SU-DHL-6 (cell line): Measurements from ENCODE around the gene MPHOSPH8.

Experiments used
- EZH2phosphoT487 ChIP-seq: fragments of 200-600 bp; sonication (generic), shearing (Covaris generic); conservative IDR thresholded peaks from 2 replicates; pipeline ENCODE4 v1.6.1; 2018; ENCODE audit warnings: mild to moderate bottlenecking, antibody characterized with exemption, low read length, moderate library complexity, mixed read lengths
- TF ChIP-seq, protein P1 (sequence below): fragments of 200-600 bp; sonication (generic); IDR thresholded peaks from one replicate; pipeline ENCODE4 v1.5.1; 2017; ENCODE audit warnings: antibody characterized with exemption, mild to moderate bottlenecking, low read length, moderate library complexity; ENCODE audit not compliant: insufficient read depth, poor library complexity, severe bottlenecking

DNA sequence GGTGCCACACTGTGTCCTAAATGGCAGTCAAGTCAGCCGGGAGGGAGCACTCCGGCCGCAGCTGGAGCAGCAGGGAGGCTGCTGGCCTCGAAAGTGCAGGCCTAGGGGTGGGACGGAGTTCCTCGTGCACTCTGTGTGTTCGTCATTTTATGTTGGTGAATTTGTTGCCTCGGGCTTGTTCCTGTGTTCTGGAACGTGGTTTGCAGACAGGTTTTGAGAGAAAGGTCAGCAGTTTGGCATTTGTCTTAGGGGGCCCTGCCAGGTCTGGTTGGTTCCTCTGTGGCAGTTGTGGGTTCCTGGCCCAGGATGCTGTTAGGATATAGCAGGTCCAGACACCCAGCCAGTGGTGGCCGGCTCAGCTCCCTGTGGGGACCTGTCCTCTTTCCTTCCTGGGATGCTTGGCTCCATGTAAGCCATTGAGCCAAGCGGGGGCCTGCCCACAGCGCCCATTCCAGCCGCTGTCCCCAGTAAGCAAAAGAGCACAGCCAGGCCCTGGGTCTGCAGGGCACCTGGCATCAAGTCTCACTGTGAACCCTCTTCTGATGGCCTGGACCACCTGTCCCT is 30.0 kb downstream of the MPHOSPH8 start:
- TF ChIP-seq, protein P1, sequence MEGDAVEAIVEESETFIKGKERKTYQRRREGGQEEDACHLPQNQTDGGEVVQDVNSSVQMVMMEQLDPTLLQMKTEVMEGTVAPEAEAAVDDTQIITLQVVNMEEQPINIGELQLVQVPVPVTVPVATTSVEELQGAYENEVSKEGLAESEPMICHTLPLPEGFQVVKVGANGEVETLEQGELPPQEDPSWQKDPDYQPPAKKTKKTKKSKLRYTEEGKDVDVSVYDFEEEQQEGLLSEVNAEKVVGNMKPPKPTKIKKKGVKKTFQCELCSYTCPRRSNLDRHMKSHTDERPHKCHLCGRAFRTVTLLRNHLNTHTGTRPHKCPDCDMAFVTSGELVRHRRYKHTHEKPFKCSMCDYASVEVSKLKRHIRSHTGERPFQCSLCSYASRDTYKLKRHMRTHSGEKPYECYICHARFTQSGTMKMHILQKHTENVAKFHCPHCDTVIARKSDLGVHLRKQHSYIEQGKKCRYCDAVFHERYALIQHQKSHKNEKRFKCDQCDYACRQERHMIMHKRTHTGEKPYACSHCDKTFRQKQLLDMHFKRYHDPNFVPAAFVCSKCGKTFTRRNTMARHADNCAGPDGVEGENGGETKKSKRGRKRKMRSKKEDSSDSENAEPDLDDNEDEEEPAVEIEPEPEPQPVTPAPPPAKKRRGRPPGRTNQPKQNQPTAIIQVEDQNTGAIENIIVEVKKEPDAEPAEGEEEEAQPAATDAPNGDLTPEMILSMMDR = no peak
- no peak for TF ChIP-seq EZH2phosphoT487
